HG03066 (cell line): ENCODE results near the gene PDE11A.
"Not testable (repeated sequence)": the region's sequence is repeated elsewhere in the genome, so short reads cannot be mapped to it uniquely, and the experiment has no call there.

Experiments
- ATAC-seq: cut with Tn5 transposase; IDR thresholded peaks from one replicate; pipeline ENCODE4 v1.9.1; 2021; ENCODE audit warnings: low read depth; ENCODE audit not compliant: unreplicated experiment

PDE11A gene

DNA sequence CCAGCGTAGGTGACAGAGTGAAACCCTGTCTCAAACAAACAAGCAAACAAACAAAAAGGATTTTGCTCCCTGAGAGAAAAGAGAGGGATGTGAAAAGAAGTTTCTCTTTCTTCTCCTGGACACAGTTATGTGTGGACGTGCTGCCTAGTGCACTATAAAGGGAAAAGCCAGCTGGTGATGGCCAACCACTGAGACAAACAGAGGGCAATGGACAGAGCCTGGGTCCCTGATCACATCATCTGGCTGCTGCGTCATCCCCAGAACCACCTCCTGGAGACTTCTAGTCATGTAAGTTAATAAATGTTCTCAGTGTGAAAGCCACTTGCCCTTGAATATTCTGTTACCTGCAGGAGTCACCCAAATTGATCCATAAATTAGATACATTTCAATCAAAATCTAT is 184.9 kb downstream of the PDE11A start:
- ATAC-seq: no peak

DNA sequence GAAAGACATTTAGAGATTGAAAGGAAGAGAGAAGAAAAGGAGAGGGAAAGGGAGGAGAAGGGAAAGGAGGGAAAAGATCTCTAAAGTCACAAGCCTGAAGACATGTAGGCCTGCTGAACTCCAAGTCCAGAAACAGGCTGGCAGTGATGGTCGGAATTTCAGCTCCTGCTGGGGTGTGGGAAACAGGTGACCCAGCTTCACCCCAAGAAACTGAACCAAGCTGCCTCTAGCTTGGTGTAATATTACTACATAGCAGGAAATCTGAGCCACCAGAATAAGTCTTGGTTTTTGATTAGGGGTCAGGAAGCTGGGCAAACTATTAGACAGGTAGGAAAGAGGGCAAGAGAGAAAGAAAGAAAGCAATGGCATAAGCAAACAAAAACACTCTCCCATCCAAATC is 185.8 kb downstream of the PDE11A start:
- no peak for ATAC-seq

DNA sequence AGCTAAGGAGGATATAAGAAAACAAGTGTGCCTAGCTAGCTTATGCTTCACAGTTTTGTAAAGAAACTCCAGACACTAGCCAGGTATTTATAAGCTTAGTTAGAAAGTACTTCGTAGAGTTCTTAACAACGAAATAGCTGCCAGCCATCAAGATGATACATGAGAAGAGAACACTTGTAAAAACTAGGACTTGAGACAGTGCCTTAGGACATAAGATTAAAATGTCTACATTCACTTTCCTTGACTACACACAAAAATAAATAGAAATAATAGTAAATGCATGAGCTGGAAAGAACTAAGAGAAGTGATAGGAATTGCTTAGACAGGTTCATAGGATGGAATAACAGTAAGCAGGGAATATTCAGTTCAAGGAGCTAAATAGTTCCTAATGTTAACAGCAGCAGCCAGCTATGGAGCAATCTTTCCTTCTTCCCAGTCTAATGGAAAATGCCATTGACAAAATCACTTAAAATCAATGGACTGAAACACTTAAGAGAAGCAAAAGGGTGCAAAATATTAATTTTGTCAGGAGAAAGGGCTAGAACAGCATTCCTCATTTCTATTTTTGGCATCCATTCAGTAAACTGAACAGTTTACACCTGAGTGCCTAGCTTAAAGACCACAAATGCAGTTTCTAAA is 186.6 kb downstream of the PDE11A start:
- ATAC-seq: no peak

DNA sequence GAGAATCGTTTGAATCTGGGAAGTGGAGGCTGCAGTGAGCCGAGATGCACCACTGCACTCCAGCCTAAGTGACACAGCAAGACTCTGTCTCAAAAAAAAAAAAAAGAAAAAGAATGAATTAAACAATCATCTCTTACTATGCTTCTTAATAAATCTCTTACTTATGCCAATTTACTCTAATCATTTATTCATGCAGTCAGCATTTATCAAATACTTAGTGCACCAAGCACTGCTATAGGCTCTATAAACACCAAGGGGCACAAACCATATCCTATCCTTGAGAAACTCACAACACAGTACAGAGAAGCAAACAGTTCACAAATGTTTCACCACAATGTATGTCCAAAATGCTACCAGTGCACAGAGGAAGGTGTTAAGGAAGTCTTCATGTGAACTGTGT is 189.4 kb downstream of the PDE11A start:
- no peak for ATAC-seq

DNA sequence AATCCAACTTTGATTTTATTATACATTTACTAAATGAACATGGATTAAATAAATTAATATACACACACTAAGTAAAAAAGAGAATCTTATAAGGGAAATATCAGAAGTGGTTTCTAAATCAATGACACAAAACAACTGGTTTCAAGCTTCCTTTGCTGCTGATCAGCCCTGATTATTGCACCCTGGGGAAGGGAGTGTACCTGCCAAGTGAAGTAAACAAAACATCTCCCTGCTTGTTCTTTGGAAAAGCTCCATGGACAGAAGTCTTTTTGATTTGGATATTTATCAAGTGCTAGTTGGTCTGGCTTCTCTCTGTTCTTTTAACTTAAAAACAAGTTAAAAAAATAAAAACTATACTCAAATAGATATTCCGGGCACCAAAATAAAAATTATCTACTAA is 190.1 kb downstream of the PDE11A start:
- ATAC-seq: no peak

DNA sequence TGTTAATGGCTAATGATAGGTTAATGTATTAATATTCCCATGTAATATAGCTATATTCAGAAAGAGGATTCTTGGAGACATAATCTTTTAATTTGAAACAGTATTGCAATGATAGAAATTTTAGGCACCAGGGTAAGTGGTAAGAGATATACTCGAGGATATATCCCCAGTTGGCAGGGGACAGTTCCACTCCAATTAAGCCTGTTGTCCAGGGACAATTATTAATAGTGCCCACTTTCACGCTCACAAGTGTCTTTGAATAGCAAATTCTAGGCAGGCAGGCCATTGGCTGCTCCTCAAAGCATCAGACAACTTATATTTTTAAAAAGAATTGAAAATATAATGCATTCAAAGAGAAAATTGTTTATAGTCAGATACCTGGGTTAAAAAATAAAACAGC is 190.7 kb downstream of the PDE11A start:
- ATAC-seq: no peak

DNA sequence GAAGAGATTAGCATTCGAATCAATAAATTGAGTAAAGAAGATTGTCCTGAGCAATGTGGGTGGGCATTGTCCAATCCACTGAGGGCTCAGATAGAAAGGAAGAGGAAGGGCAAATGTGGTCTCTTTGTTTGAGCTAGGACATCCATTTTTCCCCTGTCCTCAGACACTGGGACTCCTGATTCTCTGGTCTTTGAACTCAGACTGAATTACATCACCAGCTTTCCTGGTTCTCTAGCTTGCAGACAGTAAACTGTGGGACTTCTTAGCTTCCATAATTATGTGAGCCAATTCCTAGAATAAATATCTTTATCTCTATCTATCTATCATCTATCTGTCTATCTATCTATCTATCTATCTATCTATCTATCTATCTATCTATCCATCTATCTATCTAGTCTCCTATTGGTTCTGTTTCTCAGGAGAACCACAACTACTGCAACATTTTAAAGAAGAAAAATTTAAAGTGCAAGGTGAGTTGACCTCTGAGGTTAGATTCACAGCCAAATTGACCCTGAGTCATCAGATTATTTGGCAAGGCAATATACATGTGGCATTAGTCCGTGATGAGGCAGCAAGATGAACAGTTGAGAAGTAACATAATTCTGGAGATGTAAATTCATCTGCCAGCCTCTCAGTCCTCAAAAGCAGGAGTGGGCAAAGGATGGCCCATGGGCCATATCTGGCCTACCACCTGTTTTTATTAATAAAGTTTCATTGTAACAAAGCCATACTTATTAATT is 191.4 kb downstream of the PDE11A start:
- ATAC-seq: no peak

DNA sequence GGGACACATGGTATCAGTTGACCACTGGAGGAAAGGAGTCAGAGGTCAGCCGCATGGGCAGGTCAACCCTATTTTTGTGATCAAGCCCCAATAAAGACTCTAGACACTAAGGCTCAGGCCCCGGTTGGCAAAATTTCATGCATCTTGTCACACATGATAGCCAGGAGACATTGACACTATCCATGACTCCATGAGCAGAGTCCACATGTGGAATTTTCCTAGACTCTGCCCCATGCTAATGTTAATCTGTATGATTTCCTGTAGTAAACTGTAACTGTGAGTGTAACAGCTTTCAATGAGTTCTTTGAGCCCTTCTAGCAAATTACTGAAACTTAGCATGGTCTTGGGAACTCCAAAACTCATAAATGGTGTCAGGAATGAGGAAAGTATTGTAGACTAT is 192.3 kb downstream of the PDE11A start:
- no peak for ATAC-seq

DNA sequence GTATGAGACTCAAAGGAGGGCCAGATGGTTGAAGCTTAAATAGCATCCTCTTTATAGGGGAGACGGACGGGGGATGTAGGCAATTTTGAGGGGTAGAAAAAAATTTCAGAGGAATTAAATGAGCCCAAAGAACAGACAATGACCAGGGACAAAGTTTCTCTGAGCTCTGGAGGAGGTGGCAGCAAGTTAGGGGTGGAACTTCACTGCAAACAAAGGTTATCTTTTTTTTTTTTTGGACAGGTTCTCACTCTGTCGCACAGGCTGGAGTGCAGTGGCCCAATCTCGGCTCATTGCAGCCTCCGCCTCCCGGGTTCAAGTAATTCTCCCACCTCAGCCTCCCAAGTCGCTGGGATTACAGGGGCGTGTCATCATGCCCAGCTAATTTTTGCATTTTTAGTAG is 195.6 kb downstream of the PDE11A start:
- ATAC-seq: no peak

DNA sequence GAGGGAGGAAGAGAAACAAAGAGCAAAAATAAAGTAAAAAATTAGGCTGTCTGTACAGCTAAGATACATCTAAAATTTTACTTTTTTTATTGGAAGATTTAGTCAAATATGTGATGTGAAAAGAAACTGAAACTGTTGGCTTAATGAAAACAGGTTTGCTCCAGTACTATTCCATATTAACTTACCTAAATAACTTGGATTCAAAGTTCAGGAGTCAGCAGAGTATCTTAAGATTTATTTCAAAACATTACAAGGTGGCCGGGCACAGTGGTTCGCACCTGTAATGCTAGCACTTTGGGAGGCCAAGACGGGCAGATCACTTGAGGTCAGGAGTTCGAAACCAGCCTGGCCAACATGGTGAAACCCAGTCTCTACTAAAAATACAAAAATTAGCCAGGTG is 197.9 kb downstream of the PDE11A start:
- ATAC-seq: no peak

DNA sequence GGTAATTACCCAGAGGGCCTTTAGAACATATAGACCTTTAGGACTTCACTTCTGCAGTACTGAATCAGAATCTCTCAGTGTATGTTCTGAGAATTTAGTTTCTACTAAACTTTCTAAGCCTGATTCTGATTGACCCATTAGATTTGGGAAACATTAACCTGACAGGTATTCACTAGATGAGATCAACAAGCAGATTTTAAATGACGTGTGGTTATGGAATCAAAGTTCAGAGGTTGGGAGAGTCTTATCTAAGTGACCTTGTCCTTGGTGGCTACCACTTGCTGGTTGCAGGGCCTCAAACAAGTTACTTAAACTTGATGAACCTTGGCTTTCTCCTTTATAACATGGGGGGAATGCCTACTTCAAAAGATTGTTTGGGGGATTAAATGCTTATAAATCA is 198.7 kb downstream of the PDE11A start:
- no peak for ATAC-seq

DNA sequence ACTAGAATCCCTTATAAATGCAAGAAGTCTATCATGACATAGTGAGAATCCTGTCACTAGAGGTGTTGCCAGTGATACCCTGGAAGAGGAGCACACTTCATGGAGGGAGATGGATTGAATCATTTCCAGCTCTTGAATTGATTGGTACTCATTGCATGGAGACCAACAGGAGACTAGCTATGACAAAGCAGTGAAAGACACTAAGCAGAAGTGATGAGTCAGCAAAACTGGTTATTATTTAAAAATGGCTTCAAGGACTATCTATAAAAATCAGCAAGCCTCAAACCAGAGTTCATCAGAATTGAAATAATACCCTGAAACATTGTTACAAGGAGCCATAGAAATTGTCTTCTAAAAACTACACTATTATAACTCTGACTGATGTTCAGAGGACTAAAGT is 200.3 kb downstream of the PDE11A start:
- no peak for ATAC-seq

DNA sequence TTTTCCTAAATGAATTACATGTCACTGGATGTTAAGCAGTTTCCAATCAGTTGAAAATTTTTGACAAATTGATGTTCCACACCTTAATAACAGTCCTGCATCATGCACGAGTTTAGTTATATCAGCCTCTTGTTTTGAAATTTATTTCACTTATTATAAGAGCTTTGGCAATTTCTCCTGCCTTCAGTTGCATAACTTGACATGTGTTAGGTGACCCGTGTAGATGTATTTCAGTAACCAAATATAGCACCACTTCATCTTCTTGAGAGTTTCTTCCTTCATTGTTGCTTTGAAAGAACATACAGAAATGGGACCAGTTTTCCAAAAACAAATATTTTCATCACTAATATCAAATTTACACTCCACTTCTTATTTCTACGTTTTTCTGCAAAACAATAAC is 202.7 kb downstream of the PDE11A start:
- ATAC-seq: no peak

DNA sequence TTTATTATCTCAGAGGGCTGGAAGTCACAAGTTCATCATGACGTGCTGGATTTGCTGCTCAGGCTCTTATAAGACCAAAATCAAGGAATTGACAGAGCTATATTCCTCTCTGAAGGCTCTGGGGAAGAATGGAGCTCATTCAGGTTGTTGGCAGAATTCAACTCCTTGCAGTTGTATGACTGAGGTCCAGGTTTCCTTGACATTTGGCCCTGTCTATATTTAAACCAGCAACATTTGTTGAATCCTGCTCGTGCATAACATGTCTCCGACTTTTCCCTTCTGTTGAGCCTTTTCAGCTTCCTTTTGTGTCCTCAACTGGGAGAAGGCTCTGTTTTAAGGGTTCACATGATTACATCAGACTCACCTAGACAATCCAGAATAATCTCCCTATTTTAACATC is 203.4 kb downstream of the PDE11A start:
- no peak for ATAC-seq

DNA sequence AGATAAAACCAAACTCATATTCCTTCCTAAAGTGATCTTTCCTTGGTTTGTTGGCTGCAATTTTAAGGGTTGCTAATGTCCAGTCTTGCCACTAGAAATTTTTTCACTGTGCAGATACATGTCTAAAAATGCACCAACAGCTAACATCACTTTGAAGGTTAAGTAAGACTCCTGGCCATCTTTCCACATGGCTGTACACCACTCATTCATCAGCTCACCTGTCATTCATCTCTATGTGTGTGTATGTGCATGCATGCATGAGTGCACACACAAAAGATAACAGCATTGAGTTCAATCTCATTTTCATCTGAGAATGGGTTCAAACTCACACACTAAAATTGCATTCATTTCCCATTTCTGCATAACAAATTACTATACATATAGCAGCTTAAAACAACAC is 203.8 kb downstream of the PDE11A start:
- no peak for ATAC-seq

DNA sequence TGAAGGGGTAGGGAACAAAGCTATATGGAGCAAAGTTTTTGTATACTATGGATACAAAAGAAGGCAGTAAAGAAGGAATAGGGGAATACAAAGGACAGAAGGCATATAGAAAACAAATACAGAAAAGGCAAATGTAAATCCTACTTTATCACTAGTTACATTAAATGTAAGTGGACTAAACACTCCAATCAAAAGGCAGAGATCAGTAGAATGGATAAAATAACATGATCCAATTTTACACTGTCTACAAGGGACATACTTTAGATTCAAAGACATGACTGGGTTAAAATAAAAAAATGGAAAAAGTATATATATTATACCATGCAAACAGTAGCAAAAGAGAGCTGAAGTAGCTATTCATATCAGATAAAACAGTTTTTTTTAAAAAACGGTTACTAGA is 215.0 kb downstream of the PDE11A start:
- ATAC-seq: no peak

DNA sequence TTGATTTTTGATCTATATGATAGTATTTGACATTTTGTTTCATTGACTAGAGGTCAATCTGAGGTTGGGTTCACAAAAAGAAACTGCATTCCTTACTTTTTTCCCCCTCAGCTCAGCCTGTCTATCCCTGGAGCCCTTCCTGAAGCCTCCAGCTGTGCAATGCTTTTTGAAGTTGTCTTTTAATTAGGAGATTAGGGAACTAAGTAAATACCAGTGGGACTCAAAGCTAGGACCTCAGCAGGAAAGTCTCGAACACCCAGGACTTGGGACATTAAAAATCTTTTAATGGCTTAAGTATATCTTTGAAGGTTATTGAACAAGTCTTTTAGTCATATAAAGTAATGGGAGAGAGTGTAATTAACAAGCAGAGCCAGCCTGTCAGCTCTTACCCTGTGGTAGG is 220.2 kb downstream of the PDE11A start:
- ATAC-seq: no peak

DNA sequence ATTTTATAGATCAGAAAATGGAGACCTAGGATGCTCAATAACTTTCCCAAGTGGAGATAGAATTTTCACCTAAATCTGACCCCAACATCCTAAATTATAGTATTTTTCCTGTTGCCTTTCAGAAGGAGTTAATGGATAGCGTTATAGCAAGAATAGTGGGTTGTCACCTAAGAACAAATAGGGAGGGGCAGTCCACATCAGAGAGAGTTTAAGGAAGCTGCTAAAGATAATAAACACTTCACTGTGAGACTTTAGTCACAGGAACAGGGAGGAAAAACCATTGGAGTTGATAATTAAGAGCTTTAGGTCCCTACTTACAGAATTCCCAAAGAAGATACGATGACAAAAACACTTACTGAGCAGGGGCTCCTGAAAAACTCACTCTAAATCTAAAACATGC is 229.4 kb downstream of the PDE11A start:
- ATAC-seq: no peak

DNA sequence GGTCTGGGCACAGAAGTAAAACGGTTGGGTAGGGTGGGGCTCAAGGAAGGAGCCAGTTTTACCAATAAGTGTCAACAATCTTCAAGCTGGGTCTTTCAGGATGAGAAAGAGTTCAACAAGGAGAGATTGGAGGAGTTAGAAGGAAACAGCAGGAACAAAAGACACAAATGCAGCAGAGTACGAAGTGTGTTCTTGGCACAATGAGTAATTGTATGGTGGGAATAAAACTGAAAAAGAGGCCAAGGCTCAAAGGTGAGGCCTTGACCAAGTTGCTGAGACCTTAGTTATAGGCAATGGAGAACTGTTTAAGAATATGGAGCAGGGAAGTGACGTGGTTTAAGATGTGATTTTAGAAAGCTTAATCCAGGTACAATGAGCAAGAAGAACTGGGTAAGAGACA is 230.3 kb downstream of the PDE11A start:
- no peak for ATAC-seq

DNA sequence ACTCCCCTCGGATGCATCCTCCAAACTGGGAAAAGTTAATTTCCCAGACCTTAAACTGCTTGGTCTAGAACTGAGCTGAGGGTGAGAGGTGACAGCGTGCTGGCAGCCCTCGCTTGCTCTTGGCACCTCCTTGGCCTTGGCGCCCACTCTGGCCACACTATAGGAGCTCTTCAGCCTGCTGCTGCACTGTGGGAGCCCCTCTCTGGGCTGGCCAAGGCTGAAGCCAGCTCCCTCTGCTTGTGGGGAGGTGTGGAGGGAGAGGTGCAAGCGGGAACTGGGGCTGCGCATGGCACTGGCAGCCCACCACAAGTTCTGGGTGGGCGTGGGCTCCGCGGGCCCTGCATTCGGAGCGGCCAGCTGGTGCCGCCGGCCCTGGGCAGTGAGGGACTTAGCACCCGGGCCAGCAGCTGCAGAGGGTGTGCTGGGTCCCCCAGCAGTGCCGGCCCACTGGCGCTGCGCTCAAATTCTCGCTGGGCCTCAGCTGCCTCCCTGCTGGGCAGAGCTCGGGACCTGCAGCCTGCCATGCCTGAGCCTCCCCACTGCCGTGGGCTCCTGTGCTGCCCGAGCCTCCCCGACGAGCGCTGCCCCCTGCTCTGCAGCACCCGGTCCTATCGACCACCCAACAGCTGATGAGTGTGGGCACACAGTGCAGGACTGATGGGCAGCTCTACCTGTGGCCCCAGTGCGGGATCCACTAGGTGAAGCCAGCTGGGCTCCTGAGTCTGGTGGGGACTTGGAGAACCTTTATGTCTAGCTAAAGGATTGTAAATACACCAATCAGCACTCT is 237.0 kb downstream of the PDE11A start:
- ATAC-seq: not testable (repeated sequence)

DNA sequence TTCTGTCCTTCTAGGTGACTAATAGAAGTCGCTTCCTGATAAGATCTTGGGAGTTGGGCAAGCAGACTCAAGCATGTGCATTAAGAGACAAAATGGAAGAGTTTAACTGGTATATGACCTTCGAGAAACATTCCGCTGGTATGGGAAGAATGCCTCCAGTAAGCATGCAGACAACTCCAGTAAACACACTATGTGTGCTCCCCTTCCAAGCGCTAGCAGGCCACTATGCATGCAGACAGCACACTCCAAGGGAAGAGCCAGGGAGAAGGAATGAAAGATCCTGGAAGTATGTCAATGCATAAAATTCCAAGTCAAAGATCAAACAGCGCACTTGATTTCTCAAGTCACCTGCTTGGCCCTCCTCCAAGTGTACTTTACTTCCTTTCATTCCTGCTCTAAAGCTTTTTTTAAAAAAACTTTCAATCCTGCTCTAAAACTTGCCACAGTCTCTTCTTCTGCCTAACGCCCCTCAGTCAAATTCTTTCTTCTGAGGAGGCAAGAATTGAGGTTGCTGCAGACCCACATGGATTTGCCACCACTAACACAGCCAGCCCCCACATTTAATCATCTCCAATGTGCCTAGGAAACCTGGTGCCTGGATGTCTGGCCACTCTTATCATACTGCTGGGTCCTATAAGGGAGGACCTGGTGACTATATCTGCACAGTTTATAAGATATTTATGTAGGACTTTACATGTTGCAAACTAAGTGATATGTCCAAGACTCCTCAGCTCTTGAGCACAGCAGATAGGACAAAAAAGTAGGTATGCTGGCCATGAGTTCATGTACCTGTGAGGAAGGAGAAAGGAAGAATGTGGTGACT is 239.8 kb downstream of the PDE11A start:
- ATAC-seq: no peak
